ENCODE data around the gene GPRC5C.
"Not testable (repeated sequence)": the region's sequence is repeated elsewhere in the genome, so short reads cannot be mapped to it uniquely, and the experiment has no call there.

GPRC5C gene

GRCh38 chr17:74484066-74484465, 52.2 kb downstream of the GPRC5C start:
- no peak for DNase-seq (ENCODE audit: low read depth)
- no peak overlapping the region for H3K4me3 ChIP-seq (ENCODE audit: control insufficient read depth, low read depth, low read length)
- no peak for TF ChIP-seq CTCF (IDR thresholded peaks at IDR 0.05; ENCODE audit: control insufficient read depth, insufficient read depth, low read depth, low read length, missing control alignments)

- no peak for TF ChIP-seq CTCF (IDR thresholded peaks at IDR 0.05; ENCODE audit: control insufficient read depth, insufficient read depth, low read depth, low read length, missing control alignments)
- DNase-seq (ENCODE audit: low read depth) = no peak
- H3K4me3 ChIP-seq (ENCODE audit: control insufficient read depth, low read depth, low read length) = no peak overlapping the region
Observed at GRCh38 chr17:74485022-74485743, 53.3 kb downstream of the GPRC5C start.

- H3K4me3 ChIP-seq (ENCODE audit: control insufficient read depth, low read depth, low read length) = no peak overlapping the region
- no peak for DNase-seq (ENCODE audit: low read depth)
- no peak for TF ChIP-seq CTCF (IDR thresholded peaks at IDR 0.05; ENCODE audit: control insufficient read depth, insufficient read depth, low read depth, low read length, missing control alignments)
Observed at GRCh38 chr17:74485841-74486240, 54.0 kb downstream of the GPRC5C start.

GRCh38 chr17:74488276-74488675, 56.4 kb downstream of the GPRC5C start:
- not testable (repeated sequence) for H3K4me3 ChIP-seq (ENCODE audit: control insufficient read depth, low read depth, low read length); DNase-seq (ENCODE audit: low read depth)

- no peak for TF ChIP-seq CTCF (IDR thresholded peaks at IDR 0.05; ENCODE audit: control insufficient read depth, insufficient read depth, low read depth, low read length, missing control alignments)
- H3K4me3 ChIP-seq (ENCODE audit: control insufficient read depth, low read depth, low read length) = no peak overlapping the region
- no peak for DNase-seq (ENCODE audit: low read depth)
Observed at GRCh38 chr17:74490716-74491115, 58.8 kb downstream of the GPRC5C start.

- no peak for DNase-seq (ENCODE audit: low read depth)
- no peak overlapping the region for H3K4me3 ChIP-seq (ENCODE audit: control insufficient read depth, low read depth, low read length)
Observed at GRCh38 chr17:74491626-74492025, 59.7 kb downstream of the GPRC5C start.

More at GRCh38 chr17:74491626-74492025, 59.7 kb downstream of the GPRC5C start:
- TF ChIP-seq CTCF (IDR thresholded peaks at IDR 0.05; ENCODE audit: control insufficient read depth, insufficient read depth, low read depth, low read length, missing control alignments) = no peak
